GM23338 (cell line): ENCODE data around the gene F7. TPM values are rescaled to one million over a fixed set of nuclear protein-coding genes. Genes with fewer than 3 reads are reported as not detected.

Experiments used
- ATAC-seq: fragments of 200-7000 bp; cut with Tn5 transposase; 3 replicates; pipeline ENCODE4 v1.9.1; 2020
- DNase-seq: peaks from one replicate; pipeline ENCODE4 v3.0.0-alpha.2; 2015; ENCODE audit warnings: low spot score
- H2AFZ ChIP-seq: fragments of 200-600 bp; sonication (generic); 2 replicates; pipeline ENCODE4 v1.8.0; 2016; ENCODE audit warnings: antibody characterized with exemption, mild to moderate bottlenecking, moderate library complexity
- H3F3A ChIP-seq: fragments of 200-600 bp; sonication (generic); replicated peaks from 2 replicates; pipeline ENCODE4 v1.8.0; 2017; ENCODE audit warnings: antibody characterized with exemption, mixed run types, low read depth
- H3K27ac ChIP-seq: fragments of 200-600 bp; sonication (generic); 2 replicates; pipeline ENCODE4 v1.6.1; 2016; ENCODE audit warnings: low read depth
- H3K27me3 ChIP-seq: fragments of 200-600 bp; sonication (generic); 2 replicates; pipeline ENCODE4 v1.8.0; 2016; ENCODE audit warnings: mild to moderate bottlenecking, mixed run types, moderate library complexity; ENCODE audit not compliant: insufficient read depth
- H3K36me3 ChIP-seq: fragments of 200-600 bp; sonication (generic); 2 replicates; pipeline ENCODE4 v1.8.0; 2016; ENCODE audit warnings: mild to moderate bottlenecking; ENCODE audit not compliant: insufficient read depth
- H3K4me1 ChIP-seq: fragments of 200-600 bp; sonication (generic); 2 replicates; pipeline ENCODE4 v1.8.0; 2016; ENCODE audit warnings: mild to moderate bottlenecking, moderate library complexity; ENCODE audit not compliant: insufficient read depth
- H3K4me2 ChIP-seq: fragments of 200-600 bp; sonication (generic); 2 replicates; pipeline ENCODE4 v1.7.1; 2017; ENCODE audit warnings: mixed run types
- H3K4me3 ChIP-seq: fragments of 200-600 bp; sonication (generic); 2 replicates; pipeline ENCODE4 v1.6.1; 2016; ENCODE audit warnings: mixed run types
- H3K79me2 ChIP-seq: fragments of 200-600 bp; sonication (generic); replicated peaks from 2 replicates; pipeline ENCODE4 v1.8.0; 2017; ENCODE audit warnings: mild to moderate bottlenecking; ENCODE audit not compliant: insufficient read depth
- H3K9me2 ChIP-seq: fragments of 200-600 bp; sonication (generic); 2 replicates; pipeline ENCODE4 v1.8.0; 2017; ENCODE audit not compliant: insufficient read depth
- H4K20me1 ChIP-seq: fragments of 200-600 bp; sonication (generic); replicated peaks from 2 replicates; pipeline ENCODE4 v1.8.0; 2017; ENCODE audit warnings: mild to moderate bottlenecking; ENCODE audit not compliant: insufficient read depth
- H3K27ac Mint-ChIP-seq: 2 replicates; pipeline ENCODE4 v1.8.0; 2020; ENCODE audit warnings: inconsistent platforms, mild to moderate bottlenecking, moderate library complexity, mixed read lengths
- H3K27me3 Mint-ChIP-seq: 3 replicates; pipeline ENCODE4 v1.8.0; 2022; ENCODE audit warnings: low read depth, mild to moderate bottlenecking, moderate library complexity, mixed read lengths, inconsistent platforms; ENCODE audit not compliant: insufficient read depth, poor library complexity
- H3K36me3 Mint-ChIP-seq: 3 replicates; pipeline ENCODE4 v1.8.0; 2021; ENCODE audit warnings: low read depth, mild to moderate bottlenecking, inconsistent platforms, moderate library complexity, mixed read lengths
- H3K4me1 Mint-ChIP-seq: 3 replicates; pipeline ENCODE4 v1.8.0; 2020; ENCODE audit warnings: mild to moderate bottlenecking, inconsistent platforms, mixed read lengths
- H3K4me3 Mint-ChIP-seq: 3 replicates; pipeline ENCODE4 v1.8.0; 2021; ENCODE audit warnings: moderate library complexity, mild to moderate bottlenecking, inconsistent platforms, mixed read lengths
- H3K9me3 Mint-ChIP-seq: 3 replicates; pipeline ENCODE4 v1.8.0; 2020; ENCODE audit warnings: moderate library complexity, mild to moderate bottlenecking, inconsistent platforms, mixed read lengths
- CREB1 ChIP-seq: fragments of 250-450 bp; sonication (Bioruptor Pico); IDR thresholded peaks from 2 replicates; pipeline ENCODE4 v1.5.0; 2020; ENCODE audit warnings: low read depth, mild to moderate bottlenecking, moderate library complexity
- EZH2 ChIP-seq: fragments of 200-600 bp; sonication (generic); IDR thresholded peaks from one replicate; pipeline ENCODE4 v1.8.0; 2017; ENCODE audit warnings: antibody characterized with exemption, mild to moderate bottlenecking, low read depth; ENCODE audit not compliant: unreplicated experiment
- EZH2phosphoT487 ChIP-seq: fragments of 200-600 bp; sonication (generic); IDR thresholded peaks from one replicate; pipeline ENCODE4 v1.8.1; 2018; ENCODE audit warnings: antibody characterized with exemption; ENCODE audit not compliant: unreplicated experiment
- JUNB ChIP-seq: IDR thresholded peaks from one replicate; pipeline ENCODE4 v1.6.1; 2016; ENCODE audit warnings: antibody characterized with exemption; ENCODE audit not compliant: unreplicated experiment
- STAT1 ChIP-seq: IDR thresholded peaks from one replicate; pipeline ENCODE4 v1.6.1; 2016; ENCODE audit warnings: antibody characterized with exemption; ENCODE audit not compliant: unreplicated experiment
- ZNF114 ChIP-seq: fragments of 250-450 bp; sonication (Bioruptor Pico); IDR thresholded peaks from 2 replicates; pipeline ENCODE4 v1.5.0; 2020; ENCODE audit warnings: mild to moderate bottlenecking, moderate library complexity
- ZNF331 ChIP-seq: fragments of 250-450 bp; sonication (Bioruptor Pico); IDR thresholded peaks from 2 replicates; pipeline ENCODE4 v1.5.0; 2020; ENCODE audit warnings: low read depth, mild to moderate bottlenecking, moderate library complexity
- ZNF462 ChIP-seq: fragments of 250-450 bp; sonication (Bioruptor Pico); IDR thresholded peaks from 2 replicates; pipeline ENCODE4 v1.5.0; 2020; ENCODE audit warnings: mild to moderate bottlenecking, moderate library complexity
- polyA plus RNA-seq: library from polyadenylated mRNA; unstranded; fragments of >200 nt; fragmentation: Nextera tagmentation; extraction: Ambion mirVana; gene quantifications from 2 replicates; pipeline ENCODE4 v1.2.1, GENCODE V29; 2016
- total RNA-seq: library from RNA; depleted of rRNA; stranded (reverse); fragments of >200 nt; shearing (Covaris generic); gene quantifications from 2 replicates; pipeline ENCODE4 v1.2.3, GENCODE V29; 2014
- TF ChIP-seq, protein P1 (sequence below): IDR thresholded peaks from 2 replicates; pipeline ENCODE4 v1.6.1; 2016; ENCODE audit warnings: antibody characterized with exemption
- TF ChIP-seq, protein P2 (sequence below): IDR thresholded peaks from one replicate; pipeline ENCODE4 v1.6.1; 2018; ENCODE audit warnings: antibody characterized with exemption; ENCODE audit not compliant: unreplicated experiment

F7 gene
- total and polyA plus RNA-seq, 2 experiments from 2014 or later: 0.16 to 0.24 TPM

GRCh38 chr13:113167155-113167554, 61.6 kb downstream of the F7 start:
- H3K27me3 ChIP-seq: no peaks in the 10 kb centered on the region
- TF ChIP-seq, protein P1, sequence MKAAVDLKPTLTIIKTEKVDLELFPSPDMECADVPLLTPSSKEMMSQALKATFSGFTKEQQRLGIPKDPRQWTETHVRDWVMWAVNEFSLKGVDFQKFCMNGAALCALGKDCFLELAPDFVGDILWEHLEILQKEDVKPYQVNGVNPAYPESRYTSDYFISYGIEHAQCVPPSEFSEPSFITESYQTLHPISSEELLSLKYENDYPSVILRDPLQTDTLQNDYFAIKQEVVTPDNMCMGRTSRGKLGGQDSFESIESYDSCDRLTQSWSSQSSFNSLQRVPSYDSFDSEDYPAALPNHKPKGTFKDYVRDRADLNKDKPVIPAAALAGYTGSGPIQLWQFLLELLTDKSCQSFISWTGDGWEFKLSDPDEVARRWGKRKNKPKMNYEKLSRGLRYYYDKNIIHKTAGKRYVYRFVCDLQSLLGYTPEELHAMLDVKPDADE: no peak
- no peak for TF ChIP-seq JUNB
- H3K27ac ChIP-seq: no peak overlapping the region
- H4K20me1 ChIP-seq: no peaks in the 10 kb centered on the region; the same call in 1 of the 2 replicates
- no peak overlapping the region for H3K4me2 ChIP-seq
- H3K9me3 Mint-ChIP-seq: no peaks in the 10 kb centered on the region
- H3K9me2 ChIP-seq: no peaks in the 10 kb centered on the region
- H3K4me1 ChIP-seq: no peaks in the 10 kb centered on the region
- H3K36me3 Mint-ChIP-seq: peaks cover 25% of the 10 kb centered on the region
- H3K27me3 Mint-ChIP-seq: peaks cover 9% of the 10 kb centered on the region
- no peak overlapping the region for H3K4me3 ChIP-seq
- no peak for DNase-seq
- no peaks in the 10 kb centered on the region for H3K36me3 ChIP-seq
- H2AFZ ChIP-seq: no peak overlapping the region
- no peak overlapping the region for H3K27ac Mint-ChIP-seq
- H3K4me1 Mint-ChIP-seq: peaks cover 10% of the 10 kb centered on the region
- no peak for ATAC-seq
- no peaks in the 10 kb centered on the region for H3F3A ChIP-seq
- H3K79me2 ChIP-seq: no peaks in the 10 kb centered on the region
- no peak overlapping the region for H3K4me3 Mint-ChIP-seq

GRCh38 chr13:113167575-113167974, 62.0 kb downstream of the F7 start:
- Histone ChIP-seq H3K79me2 (no peaks in the 10 kb centered on the region), H3K4me3 (no peak overlapping the region), H3K9me2 (no peaks in the 10 kb centered on the region), H3K27ac (no peak overlapping the region), H3K4me1 (no peaks in the 10 kb centered on the region), H3K4me2 (no peak overlapping the region), H3K36me3 (no peaks in the 10 kb centered on the region), H3K27me3 (no peaks in the 10 kb centered on the region), H4K20me1 (no peaks in the 10 kb centered on the region; the same call in 1 of the 2 replicates), H2AFZ (no peak overlapping the region), H3F3A (no peaks in the 10 kb centered on the region)
- H3K36me3 Mint-ChIP-seq: peaks cover 28% of the 10 kb centered on the region
- H3K27me3 Mint-ChIP-seq: peaks cover 9% of the 10 kb centered on the region
- no peak overlapping the region for H3K4me3 Mint-ChIP-seq
- peaks cover 10% of the 10 kb centered on the region for H3K4me1 Mint-ChIP-seq
- no peaks in the 10 kb centered on the region for H3K9me3 Mint-ChIP-seq
- ATAC-seq: no peak
- H3K27ac Mint-ChIP-seq: no peak overlapping the region
- DNase-seq: no peak
- TF ChIP-seq, protein P1: no peak
- no peak for TF ChIP-seq ZNF331 (CRISPR knock-in tag)
- TF ChIP-seq ZNF114 (CRISPR knock-in tag): no peak
- no peak for TF ChIP-seq ZNF462
- TF ChIP-seq EZH2: no peak
- TF ChIP-seq JUNB: no peak
- TF ChIP-seq, protein P2, sequence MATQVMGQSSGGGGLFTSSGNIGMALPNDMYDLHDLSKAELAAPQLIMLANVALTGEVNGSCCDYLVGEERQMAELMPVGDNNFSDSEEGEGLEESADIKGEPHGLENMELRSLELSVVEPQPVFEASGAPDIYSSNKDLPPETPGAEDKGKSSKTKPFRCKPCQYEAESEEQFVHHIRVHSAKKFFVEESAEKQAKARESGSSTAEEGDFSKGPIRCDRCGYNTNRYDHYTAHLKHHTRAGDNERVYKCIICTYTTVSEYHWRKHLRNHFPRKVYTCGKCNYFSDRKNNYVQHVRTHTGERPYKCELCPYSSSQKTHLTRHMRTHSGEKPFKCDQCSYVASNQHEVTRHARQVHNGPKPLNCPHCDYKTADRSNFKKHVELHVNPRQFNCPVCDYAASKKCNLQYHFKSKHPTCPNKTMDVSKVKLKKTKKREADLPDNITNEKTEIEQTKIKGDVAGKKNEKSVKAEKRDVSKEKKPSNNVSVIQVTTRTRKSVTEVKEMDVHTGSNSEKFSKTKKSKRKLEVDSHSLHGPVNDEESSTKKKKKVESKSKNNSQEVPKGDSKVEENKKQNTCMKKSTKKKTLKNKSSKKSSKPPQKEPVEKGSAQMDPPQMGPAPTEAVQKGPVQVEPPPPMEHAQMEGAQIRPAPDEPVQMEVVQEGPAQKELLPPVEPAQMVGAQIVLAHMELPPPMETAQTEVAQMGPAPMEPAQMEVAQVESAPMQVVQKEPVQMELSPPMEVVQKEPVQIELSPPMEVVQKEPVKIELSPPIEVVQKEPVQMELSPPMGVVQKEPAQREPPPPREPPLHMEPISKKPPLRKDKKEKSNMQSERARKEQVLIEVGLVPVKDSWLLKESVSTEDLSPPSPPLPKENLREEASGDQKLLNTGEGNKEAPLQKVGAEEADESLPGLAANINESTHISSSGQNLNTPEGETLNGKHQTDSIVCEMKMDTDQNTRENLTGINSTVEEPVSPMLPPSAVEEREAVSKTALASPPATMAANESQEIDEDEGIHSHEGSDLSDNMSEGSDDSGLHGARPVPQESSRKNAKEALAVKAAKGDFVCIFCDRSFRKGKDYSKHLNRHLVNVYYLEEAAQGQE: no peak
- no peak for TF ChIP-seq STAT1
- TF ChIP-seq CREB1: no peak
- no peak for TF ChIP-seq EZH2phosphoT487
